ENCODE results near the gene HIP1R. TPM values are rescaled to one million over a fixed set of nuclear protein-coding genes. Genes with fewer than 3 reads are reported as not detected.

The HIP1R gene
- total RNA-seq, 1 donor from 2014 or later: 30.2 TPM

DNA sequence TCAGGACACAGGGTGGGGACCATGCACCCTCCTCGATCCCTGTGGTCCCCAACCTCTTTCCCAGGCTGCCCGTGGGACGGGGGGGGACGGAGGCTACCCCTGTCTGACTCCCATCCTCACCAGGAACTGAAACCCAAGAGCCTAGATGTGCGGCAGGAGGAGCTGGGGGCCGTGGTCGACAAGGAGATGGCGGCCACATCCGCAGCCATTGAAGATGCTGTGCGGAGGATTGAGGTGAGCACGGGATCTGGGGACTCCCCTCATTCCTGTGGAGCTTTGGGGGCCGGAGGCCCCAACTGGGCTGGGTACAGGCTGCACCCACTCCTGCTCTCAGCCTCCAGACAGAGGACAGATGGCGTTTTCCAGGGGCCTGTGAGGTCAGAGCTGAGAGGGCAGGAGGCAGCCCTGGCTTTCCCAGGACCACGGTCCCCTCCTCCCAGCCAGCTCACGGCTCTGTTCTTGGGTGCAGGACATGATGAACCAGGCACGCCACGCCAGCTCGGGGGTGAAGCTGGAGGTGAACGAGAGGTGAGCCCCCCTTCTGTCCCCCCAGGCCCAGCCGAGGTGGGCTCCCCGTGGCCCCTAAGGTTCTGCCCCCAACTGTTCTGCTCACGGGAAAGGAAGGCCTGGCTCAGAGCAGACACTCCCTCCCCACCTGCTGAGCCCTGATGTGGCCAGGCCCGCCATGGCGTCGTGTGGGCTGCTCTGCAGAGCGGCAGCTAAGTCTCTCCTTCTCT lies 24.2 kb downstream of the HIP1R start:
- DNase-seq (ENCODE audit: low spot score): no peak

DNA sequence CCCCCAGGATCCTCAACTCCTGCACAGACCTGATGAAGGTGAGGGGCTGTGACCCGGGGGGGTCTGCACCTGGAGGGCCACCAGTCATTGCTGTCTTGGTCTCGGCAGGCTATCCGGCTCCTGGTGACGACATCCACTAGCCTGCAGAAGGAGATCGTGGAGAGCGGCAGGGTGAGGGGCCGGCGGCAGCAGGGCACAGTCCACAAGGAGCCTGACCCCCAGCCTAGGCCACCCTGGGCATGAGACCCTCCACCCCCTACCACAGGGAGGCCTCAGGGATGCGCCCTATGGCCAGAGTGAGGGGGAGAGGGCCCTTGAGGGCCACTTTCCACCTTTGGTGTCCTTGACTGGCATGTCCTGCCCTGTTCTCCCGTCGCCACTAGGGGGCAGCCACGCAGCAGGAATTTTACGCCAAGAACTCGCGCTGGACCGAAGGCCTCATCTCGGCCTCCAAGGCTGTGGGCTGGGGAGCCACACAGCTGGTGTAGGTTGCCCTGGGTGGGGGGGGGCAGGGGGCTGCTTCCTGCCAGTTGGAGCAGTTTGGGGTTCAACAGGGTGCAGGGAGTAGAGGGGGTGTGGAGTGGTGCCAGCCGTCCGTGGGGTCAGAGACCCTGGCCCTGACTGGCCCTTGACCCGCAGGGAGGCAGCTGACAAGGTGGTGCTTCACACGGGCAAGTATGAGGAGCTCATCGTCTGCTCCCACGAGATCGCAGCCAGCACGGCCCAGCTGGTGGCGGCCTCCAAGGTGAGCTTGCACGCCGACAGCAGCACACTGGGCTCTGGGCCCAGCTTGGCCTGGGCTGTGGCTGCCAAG lies 25.0 kb downstream of the HIP1R start:
- DNase-seq (ENCODE audit: low spot score): no peak

DNA sequence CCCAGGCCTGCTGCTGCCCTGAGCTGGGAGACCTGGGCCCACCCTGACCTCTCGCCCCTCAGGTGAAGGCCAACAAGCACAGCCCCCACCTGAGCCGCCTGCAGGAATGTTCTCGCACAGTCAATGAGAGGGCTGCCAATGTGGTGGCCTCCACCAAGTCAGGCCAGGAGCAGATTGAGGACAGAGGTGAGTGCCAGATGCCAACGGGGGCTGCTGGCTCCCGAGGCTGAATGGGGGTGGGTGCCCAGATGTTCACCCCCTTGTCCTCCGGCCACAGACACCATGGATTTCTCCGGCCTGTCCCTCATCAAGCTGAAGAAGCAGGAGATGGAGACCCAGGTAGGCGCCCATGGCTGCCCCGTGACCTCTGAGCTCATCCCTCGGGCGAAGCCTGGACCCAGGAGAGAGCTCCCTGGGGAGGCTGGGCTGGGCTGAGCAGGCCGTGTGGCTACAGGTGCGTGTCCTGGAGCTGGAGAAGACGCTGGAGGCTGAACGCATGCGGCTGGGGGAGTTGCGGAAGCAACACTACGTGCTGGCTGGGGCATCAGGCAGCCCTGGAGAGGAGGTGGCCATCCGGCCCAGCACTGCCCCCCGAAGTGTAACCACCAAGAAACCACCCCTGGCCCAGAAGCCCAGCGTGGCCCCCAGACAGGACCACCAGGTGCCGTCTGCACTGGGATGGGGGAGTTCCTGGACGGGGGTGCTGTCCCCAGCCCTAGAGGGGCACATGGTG lies 25.8 kb downstream of the HIP1R start:
- DNase-seq (ENCODE audit: low spot score): peak; percentile 85

DNA sequence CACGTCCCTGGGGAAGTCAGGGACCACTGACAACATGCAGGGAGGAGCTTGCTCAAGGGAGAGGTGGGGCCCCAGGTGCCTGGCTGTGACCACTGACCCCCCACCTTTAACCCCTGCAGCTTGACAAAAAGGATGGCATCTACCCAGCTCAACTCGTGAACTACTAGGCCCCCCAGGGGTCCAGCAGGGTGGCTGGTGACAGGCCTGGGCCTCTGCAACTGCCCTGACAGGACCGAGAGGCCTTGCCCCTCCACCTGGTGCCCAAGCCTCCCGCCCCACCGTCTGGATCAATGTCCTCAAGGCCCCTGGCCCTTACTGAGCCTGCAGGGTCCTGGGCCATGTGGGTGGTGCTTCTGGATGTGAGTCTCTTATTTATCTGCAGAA lies 26.3 kb downstream of the HIP1R start:
- DNase-seq (ENCODE audit: low spot score): peak; percentile 87

DNA sequence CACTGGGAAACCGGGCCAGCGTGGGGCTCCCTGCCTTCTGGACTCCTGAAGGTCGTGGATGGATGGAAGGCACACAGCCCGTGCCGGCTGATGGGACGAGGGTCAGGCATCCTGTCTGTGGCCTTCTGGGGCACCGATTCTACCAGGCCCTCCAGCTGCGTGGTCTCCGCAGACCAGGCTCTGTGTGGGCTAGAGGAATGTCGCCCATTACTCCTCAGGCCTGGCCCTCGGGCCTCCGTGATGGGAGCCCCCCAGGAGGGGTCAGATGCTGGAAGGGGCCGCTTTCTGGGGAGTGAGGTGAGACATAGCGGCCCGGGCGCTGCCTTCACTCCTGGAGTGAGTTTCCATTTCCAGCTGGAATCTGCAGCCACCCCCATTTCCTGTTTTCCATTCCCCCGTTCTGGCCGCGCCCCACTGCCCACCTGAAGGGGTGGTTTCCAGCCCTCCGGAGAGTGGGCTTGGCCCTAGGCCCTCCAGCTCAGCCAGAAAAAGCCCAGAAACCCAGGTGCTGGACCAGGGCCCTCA lies 26.9 kb downstream of the HIP1R start:
- peak; percentile 82 for DNase-seq (ENCODE audit: low spot score)

DNA sequence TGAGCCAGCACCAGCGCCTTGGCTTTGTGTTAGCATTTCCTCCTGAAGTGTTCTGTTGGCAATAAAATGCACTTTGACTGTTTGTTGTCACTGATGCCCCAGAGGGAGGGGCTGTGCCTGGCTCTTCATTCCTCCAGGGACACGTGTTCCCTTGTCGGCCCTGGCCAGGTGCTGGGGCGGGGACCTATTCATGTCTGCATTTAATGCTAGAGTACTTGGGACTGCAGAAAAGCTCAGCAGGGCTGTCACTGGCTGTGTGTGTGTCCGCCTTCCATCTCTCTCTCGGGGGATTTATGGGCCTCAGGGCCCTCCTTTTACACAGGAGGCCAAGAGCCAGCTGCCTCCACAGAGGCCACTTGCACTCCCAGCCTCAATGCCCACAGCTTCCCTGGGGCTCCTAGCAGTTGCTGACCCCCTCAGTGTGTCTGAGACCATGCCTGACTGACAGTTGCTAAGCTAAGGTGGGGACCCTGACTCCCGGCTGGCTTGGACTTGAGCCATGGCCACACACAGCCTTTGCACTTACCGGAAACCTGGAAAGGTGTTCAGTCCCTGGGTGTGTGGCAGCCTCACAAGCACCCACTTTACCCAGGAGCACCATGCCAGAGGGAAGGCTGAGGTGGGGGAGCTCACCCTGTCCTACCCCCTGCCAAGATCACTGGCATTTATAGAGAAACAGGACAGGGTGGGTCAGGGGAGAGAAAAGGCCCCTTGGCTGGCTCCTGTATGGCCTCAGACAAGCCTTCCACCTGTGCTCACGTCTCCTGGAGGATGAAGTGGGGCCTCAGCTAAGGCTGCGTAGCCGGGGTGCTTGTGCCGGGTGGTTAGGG lies 27.8 kb downstream of the HIP1R start:
- DNase-seq (ENCODE audit: low spot score): peak; percentile 90

DNA sequence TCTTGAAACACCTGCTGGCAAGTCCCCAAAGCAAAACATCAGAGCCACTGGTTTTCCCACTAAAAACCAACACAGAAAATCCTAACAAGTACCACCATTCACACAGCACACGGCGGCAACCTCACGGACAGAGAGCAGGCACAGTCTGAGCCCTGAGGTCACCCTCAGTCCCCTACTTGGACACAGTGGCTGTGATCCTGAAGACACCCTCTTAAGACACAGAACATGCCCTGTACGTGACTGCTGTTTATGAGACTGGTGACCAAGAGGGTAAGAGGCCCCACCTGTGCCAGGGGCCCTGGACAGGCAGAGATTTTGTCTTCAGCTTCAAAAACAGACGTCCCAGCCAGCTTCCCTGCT lies 29.6 kb downstream of the HIP1R start:
- DNase-seq (ENCODE audit: low spot score): no peak

DNA sequence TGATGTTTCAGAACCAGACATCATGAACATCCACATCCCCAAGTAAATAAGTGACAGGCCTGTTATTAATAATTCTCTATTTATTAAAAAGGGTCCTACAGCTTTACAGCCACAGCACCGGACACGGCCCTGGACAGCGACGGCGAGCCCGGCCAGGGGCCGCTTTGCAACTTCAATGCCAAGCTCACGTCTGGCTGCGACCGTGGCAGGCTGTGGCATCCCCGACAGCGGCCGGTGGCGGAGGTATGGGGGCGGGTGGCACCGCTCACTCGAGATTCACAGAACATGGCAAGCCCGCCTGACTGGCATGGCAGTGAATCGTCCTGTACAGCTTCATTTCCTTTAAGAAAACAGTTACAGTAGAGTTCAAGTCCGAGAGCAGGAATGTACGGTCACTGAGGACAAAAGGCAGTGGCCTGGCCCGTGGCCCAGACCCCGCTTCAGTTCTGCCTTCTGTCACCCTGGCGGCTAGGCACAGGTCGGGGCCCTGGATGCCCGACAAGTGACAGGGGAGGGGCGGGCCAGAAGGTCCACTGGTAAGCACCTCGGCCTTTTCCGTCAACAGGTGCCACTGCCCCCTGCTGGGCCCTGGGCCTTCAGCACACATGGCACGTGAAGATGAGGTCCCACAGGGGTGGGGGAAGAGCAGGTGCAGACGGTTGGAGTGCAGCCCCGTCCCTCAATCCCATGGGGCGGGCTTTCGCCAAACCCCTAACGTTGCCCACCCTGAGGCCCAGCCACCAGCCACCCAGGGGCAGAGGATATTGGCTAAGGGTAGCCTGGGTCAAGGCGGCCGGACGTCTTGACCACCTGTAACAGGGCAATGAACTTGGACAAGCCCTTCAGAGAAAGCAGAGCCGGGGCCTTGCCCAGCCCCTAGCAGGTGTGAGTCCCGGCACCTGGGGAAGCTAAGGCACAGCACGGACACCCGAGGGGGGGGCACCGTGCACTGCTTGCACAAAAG lies 30.3 kb downstream of the HIP1R start:
- peak; percentile 88 for DNase-seq (ENCODE audit: low spot score)

DNA sequence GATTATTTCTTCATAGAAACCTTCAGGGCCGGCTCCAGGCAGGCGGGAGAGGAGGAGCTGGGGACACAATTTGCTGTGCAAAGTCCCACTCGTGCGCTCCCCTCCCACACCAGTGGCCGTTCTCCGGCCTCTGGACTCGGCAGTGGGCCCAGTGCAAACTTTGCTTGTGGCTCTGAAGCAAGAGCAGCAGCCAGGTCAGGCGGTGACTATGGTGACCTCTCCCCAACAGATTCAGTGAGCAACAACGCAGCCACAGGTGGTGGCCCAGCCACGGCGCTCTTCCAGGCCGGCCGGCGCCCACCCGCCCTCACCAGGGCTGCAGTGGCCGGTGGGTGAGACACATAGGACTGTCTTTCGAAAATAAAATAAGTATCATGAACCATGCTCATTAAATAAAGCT lies 31.1 kb downstream of the HIP1R start:
- peak; percentile 59 for DNase-seq (ENCODE audit: low spot score)

DNA sequence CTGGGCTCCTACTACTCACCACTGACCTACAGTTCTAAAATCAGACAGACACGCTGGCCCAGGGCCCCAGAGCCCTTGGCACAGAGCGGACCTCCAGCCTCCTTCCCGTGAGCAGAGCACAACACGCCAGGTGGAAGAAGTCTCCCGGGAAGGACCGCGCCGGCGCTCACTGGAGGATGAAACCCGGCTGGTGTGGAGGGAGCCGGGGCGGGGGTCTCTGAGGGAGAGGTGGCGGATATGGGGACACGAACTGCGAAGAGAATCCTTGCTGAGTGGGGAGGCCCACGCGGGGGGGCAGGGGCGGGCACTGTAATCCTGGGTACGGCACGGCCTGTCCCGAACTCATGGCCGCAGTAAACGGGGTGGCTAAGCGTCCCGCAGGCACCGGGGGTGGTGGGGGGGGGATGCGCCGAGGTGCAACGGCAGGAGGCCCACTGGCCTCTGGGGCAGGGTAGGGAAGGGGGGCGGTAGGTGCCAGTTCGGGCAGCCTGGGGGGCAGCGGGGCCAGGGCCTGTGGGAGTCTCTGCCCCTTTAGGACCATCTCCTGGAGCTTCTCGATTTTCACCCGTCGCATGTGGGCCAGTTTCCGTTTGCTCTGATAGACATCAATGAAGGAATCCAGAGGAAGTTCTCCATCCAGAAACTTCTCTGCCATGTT lies 31.8 kb downstream of the HIP1R start:
- peak; percentile 83 for DNase-seq (ENCODE audit: low spot score)

DNA sequence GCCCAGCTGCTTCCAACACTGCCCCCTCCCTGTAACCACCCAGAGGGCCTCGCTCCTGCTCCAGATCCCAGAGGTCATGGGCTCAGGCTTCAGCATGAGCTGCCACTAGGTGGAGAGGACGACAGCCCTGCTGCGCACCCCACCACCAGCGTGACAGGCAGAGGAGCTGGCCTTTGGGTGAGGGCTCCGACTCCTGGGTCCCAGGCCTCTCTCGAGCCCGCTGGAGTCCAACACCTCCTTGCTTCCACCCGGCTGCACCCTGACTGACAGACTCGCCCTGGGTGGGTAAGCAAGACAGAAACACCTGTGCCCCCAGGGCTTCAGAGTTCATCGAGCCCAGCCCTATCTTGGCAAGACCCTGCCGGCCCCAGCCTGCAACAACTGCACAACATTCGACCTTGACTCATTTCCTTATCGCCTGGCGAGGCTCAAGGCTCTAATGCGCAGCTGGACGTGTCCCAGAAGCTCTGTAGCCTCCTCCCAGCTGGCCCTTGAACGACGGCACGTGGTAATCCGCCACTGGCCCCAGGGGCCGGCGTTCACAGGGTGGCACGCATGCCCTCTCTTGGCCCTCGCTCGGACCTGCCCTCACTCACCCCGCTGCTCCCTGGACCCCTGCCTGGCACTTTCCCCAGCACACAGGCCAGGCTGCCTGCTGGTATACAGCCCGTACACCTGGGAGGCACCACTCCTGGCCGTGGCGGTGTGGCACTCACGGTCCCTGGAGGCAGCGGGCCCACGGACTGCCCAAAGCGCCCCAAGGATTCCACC lies 32.6 kb downstream of the HIP1R start:
- DNase-seq (ENCODE audit: low spot score): peak; percentile 90

DNA sequence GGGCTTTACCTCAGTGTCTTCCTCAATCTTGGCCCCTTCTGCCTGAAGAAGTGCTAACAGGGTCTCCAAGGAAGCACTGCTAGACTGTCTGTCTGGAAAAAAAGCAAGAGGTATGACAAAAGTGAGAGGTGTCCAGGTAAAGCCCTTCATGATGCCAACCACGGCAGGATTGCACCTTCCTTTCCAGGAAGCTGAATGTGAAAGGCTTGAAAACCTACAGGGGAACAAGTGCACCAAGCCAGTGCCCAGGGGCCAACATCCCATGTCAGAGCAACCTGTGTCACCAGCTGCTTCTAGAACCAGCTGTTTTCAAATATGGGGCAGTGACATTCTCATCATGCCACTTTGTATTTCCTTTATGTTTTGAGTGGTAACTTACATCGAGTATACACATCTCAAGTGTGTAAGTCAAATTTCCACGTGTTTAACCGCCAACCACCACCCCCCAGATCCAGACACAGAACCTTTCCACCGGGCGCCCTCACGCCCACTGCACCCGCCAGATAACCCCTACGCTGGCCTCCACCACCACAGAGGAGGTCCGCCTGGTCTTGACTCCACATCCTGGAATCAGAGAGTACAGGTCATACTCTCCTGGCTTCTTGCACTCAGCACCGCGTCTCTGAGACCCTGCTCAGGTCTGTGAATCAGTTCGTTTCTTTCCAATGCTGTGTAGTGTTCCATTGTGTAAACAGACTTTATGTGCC lies 33.4 kb downstream of the HIP1R start:
- no peak for DNase-seq (ENCODE audit: low spot score)

DNA sequence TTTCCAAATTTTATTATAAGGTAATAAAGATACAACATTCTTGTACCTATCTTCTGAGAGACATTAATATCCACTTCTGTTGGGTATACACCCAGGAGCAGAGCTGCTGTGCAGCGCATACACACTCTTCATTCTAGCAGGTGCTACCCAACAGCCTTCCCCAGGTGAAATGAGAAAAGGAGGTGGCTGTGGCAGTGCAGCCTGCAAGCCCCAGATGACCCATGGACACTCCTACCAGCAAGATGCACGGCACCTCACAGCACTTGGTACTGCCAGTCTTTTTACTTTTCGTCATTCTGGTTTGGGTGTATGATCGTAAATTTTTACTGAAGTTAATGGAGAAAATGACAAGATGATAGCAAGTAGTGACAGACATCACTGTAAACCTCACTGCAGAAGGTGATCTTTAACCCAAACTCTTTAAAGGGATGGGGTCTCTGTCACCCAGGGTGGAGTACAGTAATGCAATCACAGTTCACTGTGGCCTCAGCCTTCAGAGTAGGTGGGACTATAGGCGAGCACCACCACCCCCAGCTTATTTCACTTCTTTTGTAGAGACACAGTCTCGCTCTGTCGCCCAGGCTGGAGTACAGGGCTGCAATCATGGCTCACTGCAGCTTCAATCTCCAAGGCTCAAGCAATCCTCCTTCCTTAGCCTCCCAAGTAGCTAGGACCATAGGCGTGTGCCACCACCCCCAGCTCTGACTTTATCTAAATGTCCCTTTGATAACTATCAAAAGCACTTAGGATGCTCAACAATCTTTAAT lies 34.1 kb downstream of the HIP1R start:
- no peak for DNase-seq (ENCODE audit: low spot score)

DNA sequence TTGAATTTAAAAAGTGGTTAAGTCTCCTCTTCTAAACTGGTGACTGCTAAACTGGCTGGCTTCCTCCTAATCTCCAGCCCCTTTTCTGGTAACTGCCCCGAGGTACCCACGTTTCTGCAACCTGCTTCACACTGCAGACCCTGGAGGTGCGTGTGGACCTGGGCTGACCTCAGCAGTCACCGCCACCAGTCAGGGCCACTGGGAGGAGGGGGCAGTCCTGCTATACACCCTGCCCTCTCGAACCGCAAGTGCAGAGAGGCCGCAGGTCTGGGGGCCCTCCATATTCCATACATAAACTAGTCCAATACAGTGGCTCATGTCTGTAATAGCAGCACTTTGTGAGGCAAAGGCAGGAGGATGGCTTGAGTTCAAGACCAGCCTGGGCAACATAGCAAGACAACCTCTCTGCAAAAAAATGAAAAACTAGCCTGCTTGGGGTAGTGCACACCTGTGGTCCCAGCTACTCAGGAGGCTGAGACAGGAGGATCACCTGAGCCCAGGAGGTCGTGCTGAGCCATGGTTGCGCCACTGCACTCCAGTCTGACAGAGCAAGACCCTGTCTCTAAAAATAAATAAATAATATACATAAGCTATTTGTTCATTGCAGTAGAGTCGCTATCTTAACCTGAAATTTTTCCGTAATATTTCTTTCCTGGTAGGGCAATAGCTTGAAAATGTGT lies 35.0 kb downstream of the HIP1R start:
- no peak for DNase-seq (ENCODE audit: low spot score)

DNA sequence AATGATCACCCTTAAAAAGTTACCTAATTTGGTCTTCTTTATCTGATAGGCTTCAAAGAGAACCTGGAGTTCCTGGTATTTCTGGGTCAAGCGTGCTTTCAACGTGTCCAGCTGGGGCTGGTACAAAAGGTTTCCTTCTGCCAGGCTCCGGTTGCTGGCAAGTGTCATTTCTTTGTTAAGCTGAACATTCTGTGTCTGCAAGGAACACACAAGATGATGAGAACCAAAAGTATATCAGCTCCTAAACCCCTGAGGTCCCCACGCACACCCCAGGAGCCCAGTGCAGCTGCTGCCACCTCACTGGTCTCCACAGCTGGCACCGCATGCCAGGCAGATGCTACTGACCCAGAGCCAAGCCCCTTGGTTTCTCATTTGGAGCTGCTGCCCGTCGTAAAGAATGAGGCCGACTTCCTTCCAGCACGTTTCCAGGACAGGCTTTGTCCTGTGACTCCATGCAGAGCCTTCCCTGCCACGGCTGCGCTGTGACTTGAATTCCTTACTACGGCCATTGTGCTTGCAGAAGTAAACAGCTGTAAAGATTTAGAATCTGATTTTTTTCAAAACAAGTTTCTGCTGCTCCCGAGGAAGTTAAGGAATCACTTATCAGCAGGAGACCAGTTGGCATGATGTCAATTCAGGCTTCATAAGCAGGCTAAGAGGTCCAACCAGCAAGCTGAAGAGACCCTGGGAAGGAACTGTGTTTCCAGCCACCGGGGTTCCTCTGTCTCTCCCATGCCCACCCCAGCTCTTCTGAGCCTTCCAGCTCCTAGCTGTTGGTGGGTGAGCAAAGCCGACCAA lies 35.8 kb downstream of the HIP1R start:
- no peak for DNase-seq (ENCODE audit: low spot score)
